Loucy (cell line): ENCODE measurements around the gene TMEM161A.
"Not testable (repeated sequence)": the region's sequence is repeated elsewhere in the genome, so short reads cannot be mapped to it uniquely, and the experiment has no call there.

Experiments
- H2AFZ ChIP-seq: fragments of 200-600 bp; sonication (generic); 2 replicates; pipeline ENCODE4 v1.6.0; 2016; ENCODE audit warnings: antibody characterized with exemption, mild to moderate bottlenecking, low read length, moderate library complexity
- H3F3A ChIP-seq: fragments of 200-600 bp; 2 replicates; pipeline ENCODE4 v1.6.0; 2016; ENCODE audit warnings: antibody characterized with exemption, low read depth, mild to moderate bottlenecking
- H3K27me3 ChIP-seq: fragments of 200-600 bp; sonication (generic); 2 replicates; pipeline ENCODE4 v1.6.1; 2014; ENCODE audit warnings: low read length, mild to moderate bottlenecking; ENCODE audit not compliant: insufficient read depth, poor library complexity, severe bottlenecking
- H3K36me3 ChIP-seq: fragments of 200-600 bp; sonication (generic); 2 replicates; pipeline ENCODE4 v1.6.1; 2016; ENCODE audit warnings: low read length; ENCODE audit not compliant: insufficient read depth
- H3K4me1 ChIP-seq: fragments of 200-600 bp; sonication (generic); 2 replicates; pipeline ENCODE4 v1.5.1; 2014; ENCODE audit warnings: low read length, mild to moderate bottlenecking; ENCODE audit not compliant: insufficient read depth, poor library complexity, severe bottlenecking
- H3K4me2 ChIP-seq: fragments of 200-600 bp; sonication (generic); 2 replicates; pipeline ENCODE4 v1.6.0; 2014; ENCODE audit warnings: antibody characterized with exemption, low read length, low read depth, mild to moderate bottlenecking; ENCODE audit not compliant: poor library complexity, severe bottlenecking
- H3K4me3 ChIP-seq: fragments of 200-600 bp; sonication (generic); 2 replicates; pipeline ENCODE4 v1.5.1; 2014; ENCODE audit warnings: low read length, mild to moderate bottlenecking, mixed read lengths; ENCODE audit not compliant: poor library complexity, severe bottlenecking
- H3K79me2 ChIP-seq: fragments of 200-600 bp; sonication (generic); 2 replicates; pipeline ENCODE4 v1.6.1; 2014; ENCODE audit warnings: low read length; ENCODE audit not compliant: insufficient read depth
- H3K9ac ChIP-seq: fragments of 200-600 bp; sonication (generic); 2 replicates; pipeline ENCODE4 v1.6.0; 2014; ENCODE audit warnings: mild to moderate bottlenecking, low read depth, low read length, moderate library complexity; ENCODE audit not compliant: poor library complexity, severe bottlenecking
- H3K9me2 ChIP-seq: fragments of 200-600 bp; sonication (generic); replicated peaks from 2 replicates; pipeline ENCODE4 v1.6.1; 2016; ENCODE audit warnings: low read depth, low read length, mixed read lengths
- H3K9me3 ChIP-seq: fragments of 200-600 bp; sonication (generic); 2 replicates; pipeline ENCODE4 v1.6.1; 2014; ENCODE audit warnings: mild to moderate bottlenecking, antibody characterized with exemption, low read length, low read depth; ENCODE audit not compliant: insufficient read depth
- H4K20me1 ChIP-seq: fragments of 200-600 bp; sonication (generic); 2 replicates; pipeline ENCODE4 v1.6.0; 2014; ENCODE audit warnings: antibody characterized with exemption, low read length, mild to moderate bottlenecking; ENCODE audit not compliant: insufficient read depth, poor library complexity, severe bottlenecking
- EZH2phosphoT487 ChIP-seq: fragments of 200-600 bp; IDR thresholded peaks from 2 replicates; pipeline ENCODE4 v1.6.1; 2018; ENCODE audit warnings: antibody characterized with exemption, mild to moderate bottlenecking, moderate library complexity, borderline replicate concordance
- TF ChIP-seq, protein P1 (sequence below): fragments of 200-600 bp; sonication (generic); conservative IDR thresholded peaks from 2 replicates; pipeline ENCODE4 v1.5.1; 2014; ENCODE audit warnings: mild to moderate bottlenecking, antibody characterized with exemption, low read length

Gene TMEM161A

DNA sequence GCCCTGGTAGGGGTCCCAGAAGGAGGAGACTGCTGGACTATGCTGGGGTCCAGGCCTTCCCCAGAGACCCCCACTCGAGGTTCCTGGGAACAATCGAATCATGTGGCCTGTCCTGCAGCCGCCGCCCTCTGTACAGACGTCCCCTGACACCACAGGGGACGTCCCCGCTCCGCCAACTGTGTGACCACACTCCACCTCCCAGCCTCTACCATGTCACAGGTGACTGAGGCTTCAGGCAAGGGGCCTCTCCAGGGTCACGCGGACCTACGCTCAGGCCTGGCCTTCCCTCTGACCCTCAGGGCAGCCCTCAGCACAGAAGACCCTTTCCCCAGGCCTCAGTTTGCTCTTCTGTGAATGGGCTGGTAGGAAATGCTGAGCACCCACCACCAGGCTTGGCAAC lies 13.1 kb upstream of the TMEM161A start:
- Histone ChIP-seq H3K4me2 (no peak overlapping the region), H3K36me3 (no peaks in the 10 kb centered on the region), H3K9me3 (no peaks in the 10 kb centered on the region), H3K4me1 (no peaks in the 10 kb centered on the region), H3K9me2 (no peaks in the 10 kb centered on the region), H3K27me3 (no peaks in the 10 kb centered on the region), H2AFZ (no peak overlapping the region), H3K79me2 (no peaks in the 10 kb centered on the region), H3F3A (no peaks in the 10 kb centered on the region), H3K4me3 (no peak overlapping the region), H4K20me1 (no peaks in the 10 kb centered on the region), H3K9ac (no peak overlapping the region)
- TF ChIP-seq EZH2phosphoT487: no peak
- TF ChIP-seq, protein P1, sequence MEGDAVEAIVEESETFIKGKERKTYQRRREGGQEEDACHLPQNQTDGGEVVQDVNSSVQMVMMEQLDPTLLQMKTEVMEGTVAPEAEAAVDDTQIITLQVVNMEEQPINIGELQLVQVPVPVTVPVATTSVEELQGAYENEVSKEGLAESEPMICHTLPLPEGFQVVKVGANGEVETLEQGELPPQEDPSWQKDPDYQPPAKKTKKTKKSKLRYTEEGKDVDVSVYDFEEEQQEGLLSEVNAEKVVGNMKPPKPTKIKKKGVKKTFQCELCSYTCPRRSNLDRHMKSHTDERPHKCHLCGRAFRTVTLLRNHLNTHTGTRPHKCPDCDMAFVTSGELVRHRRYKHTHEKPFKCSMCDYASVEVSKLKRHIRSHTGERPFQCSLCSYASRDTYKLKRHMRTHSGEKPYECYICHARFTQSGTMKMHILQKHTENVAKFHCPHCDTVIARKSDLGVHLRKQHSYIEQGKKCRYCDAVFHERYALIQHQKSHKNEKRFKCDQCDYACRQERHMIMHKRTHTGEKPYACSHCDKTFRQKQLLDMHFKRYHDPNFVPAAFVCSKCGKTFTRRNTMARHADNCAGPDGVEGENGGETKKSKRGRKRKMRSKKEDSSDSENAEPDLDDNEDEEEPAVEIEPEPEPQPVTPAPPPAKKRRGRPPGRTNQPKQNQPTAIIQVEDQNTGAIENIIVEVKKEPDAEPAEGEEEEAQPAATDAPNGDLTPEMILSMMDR: no peak

DNA sequence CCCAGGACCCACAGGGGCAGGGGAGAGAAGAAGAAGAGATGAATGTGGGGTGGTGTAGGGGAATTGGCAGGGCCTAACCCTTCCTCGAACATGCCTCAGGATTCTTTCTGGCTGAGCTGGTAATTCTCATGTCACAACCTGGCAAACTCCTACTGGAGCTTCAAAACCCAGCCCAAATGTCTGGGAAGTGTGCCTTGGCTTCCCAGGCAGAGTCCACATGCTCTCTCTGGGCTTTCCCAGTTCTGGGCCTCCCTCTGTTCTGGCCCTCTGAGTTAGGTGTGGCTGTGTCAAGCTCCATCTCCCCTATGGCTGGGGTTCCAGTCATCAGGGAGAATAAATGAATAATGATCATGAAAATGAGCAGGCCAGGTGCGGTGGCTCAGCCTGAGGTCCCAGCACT lies 11.2 kb upstream of the TMEM161A start:
- no peaks in the 10 kb centered on the region for H3K27me3 ChIP-seq
- H3K36me3 ChIP-seq: no peaks in the 10 kb centered on the region
- no peak overlapping the region for H3K4me3 ChIP-seq
- no peaks in the 10 kb centered on the region for H3K79me2 ChIP-seq
- TF ChIP-seq EZH2phosphoT487: no peak
- TF ChIP-seq, protein P1: no peak
- no peak overlapping the region for H3K9ac ChIP-seq
- no peaks in the 10 kb centered on the region for H3F3A ChIP-seq
- H2AFZ ChIP-seq: no peak overlapping the region
- no peaks in the 10 kb centered on the region for H3K9me3 ChIP-seq
- no peaks in the 10 kb centered on the region for H3K4me1 ChIP-seq
- no peaks in the 10 kb centered on the region for H4K20me1 ChIP-seq
- no peak overlapping the region for H3K4me2 ChIP-seq
- H3K9me2 ChIP-seq: no peaks in the 10 kb centered on the region

DNA sequence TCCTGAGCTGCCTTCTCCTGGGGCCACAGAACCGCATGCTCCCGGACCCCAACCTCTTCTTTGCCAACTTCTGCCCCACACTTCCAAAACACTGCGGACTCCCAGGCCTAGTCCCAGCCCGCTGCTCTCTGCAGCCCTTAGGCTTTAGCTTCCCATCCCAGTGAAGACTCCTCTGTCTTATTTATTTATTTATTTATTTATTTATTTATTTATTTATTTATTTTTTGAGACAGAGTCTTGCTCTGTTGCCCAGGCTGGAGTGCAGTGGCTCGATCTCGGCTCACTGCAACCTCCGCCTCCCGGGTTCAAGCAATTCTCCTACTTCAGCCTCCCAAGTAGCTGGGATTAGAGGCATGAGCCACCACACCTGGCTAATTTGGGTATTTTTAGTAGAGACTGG lies 10.2 kb upstream of the TMEM161A start:
- H3K9me2 ChIP-seq, H3K79me2 ChIP-seq, H3F3A ChIP-seq, H3K4me1 ChIP-seq, H3K27me3 ChIP-seq, H3K36me3 ChIP-seq, H3K9ac ChIP-seq, H4K20me1 ChIP-seq, H3K9me3 ChIP-seq, H2AFZ ChIP-seq, H3K4me3 ChIP-seq, H3K4me2 ChIP-seq: not testable (repeated sequence)

DNA sequence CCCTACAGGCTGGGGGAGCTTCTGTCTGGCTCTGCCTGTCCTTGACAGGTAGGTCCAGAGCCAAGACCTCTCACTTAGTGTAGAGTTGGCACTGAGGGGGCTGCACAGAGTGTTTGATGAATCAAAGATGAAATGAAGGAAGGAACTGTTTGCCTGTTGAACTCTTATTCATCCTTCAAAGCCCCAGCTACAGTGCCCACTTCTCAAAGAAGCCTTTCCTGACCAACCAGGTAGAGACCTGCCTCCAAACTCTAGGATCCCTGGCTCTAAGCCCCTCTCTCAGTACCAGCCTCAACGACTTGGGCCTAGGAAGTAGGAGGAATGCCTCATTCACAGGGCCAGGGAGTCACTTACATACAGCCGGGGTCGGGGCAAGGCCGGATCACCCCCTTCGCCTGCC lies 9.1 kb upstream of the TMEM161A start:
- Histone ChIP-seq H4K20me1 (no peaks in the 10 kb centered on the region), H3K4me2 (no peak overlapping the region), H2AFZ (no peak overlapping the region), H3K27me3 (no peaks in the 10 kb centered on the region), H3K9me3 (no peaks in the 10 kb centered on the region), H3K36me3 (no peaks in the 10 kb centered on the region), H3F3A (no peaks in the 10 kb centered on the region), H3K9me2 (no peaks in the 10 kb centered on the region), H3K9ac (no peak overlapping the region), H3K79me2 (no peaks in the 10 kb centered on the region), H3K4me1 (no peaks in the 10 kb centered on the region), H3K4me3 (no peak overlapping the region)
- TF ChIP-seq EZH2phosphoT487: no peak
- TF ChIP-seq, protein P1: no peak
